Nephron (organoid): ENCODE measurements around the gene HS3ST3A1.

ENCODE experiments used
- H3K27ac Mint-ChIP-seq, 3 experiments: 2 replicates each; pipeline ENCODE4 v1.8.0; 2020; ENCODE audit warnings: mixed read lengths in 3 of 3, mild to moderate bottlenecking in 2 of 3, moderate library complexity in 1 of 3
- H3K27me3 Mint-ChIP-seq: 2 replicates; pipeline ENCODE4 v1.8.0; 2021; ENCODE audit warnings: low read depth, mild to moderate bottlenecking, moderate library complexity, mixed read lengths
- H3K36me3 Mint-ChIP-seq: 2 replicates; pipeline ENCODE4 v1.8.0; 2020; ENCODE audit warnings: low read depth, mixed read lengths
- H3K4me1 Mint-ChIP-seq: 2 replicates; pipeline ENCODE4 v1.8.0; 2020; ENCODE audit warnings: mixed read lengths
- H3K4me3 Mint-ChIP-seq, 3 experiments: 2 replicates each; pipeline ENCODE4 v1.8.0; 2020; ENCODE audit warnings: mild to moderate bottlenecking in 3 of 3, mixed read lengths in 3 of 3, moderate library complexity in 2 of 3
- H3K9me3 Mint-ChIP-seq: 2 replicates; pipeline ENCODE4 v1.8.0; 2020; ENCODE audit warnings: mixed read lengths
- TF ChIP-seq, protein P1 (sequence below), 3 experiments: fragments of 200-600 bp; sonication (generic); IDR thresholded peaks; one replicate each; pipeline ENCODE4 v1.5.0; 2021; ENCODE audit warnings: antibody characterized with exemption in 3 of 3; ENCODE audit not compliant: unreplicated experiment in 3 of 3

HS3ST3A1 gene

DNA sequence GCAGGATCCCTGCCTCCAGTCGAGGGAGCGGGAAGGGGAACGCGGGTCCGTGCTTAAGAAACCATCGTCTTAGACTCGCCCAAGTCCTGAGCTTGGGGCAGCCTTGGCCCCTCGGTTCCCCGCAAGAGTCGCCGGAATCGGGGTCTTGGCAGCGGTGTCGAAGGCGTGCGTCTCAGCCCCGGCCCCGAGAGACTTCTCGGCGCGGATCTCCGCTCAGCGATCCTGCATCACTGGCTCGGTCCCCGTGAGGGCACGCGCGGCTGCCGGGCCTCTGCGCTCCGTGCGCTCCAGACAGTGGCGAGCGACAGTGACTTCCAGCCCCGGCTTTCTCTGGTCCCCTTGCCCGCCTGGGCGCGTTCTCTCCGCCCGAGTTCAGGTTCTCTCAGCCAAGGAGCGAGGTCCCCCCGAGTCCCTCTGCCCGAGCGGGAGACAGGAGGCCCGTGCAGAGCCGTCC, 380 bp downstream of the HS3ST3A1 start:
- H3K4me1 Mint-ChIP-seq = peaks cover 37% of the 10 kb centered on the region
- H3K27me3 Mint-ChIP-seq = peaks cover 64% of the 10 kb centered on the region
- H3K9me3 Mint-ChIP-seq = peaks cover 3% of the 10 kb centered on the region
- TF ChIP-seq, protein P1, sequence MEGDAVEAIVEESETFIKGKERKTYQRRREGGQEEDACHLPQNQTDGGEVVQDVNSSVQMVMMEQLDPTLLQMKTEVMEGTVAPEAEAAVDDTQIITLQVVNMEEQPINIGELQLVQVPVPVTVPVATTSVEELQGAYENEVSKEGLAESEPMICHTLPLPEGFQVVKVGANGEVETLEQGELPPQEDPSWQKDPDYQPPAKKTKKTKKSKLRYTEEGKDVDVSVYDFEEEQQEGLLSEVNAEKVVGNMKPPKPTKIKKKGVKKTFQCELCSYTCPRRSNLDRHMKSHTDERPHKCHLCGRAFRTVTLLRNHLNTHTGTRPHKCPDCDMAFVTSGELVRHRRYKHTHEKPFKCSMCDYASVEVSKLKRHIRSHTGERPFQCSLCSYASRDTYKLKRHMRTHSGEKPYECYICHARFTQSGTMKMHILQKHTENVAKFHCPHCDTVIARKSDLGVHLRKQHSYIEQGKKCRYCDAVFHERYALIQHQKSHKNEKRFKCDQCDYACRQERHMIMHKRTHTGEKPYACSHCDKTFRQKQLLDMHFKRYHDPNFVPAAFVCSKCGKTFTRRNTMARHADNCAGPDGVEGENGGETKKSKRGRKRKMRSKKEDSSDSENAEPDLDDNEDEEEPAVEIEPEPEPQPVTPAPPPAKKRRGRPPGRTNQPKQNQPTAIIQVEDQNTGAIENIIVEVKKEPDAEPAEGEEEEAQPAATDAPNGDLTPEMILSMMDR (IDR thresholded peaks at IDR 0.05; ENCODE audit: unreplicated experiment in 3 of 3) = no peak
- no peaks in the 10 kb centered on the region for H3K36me3 Mint-ChIP-seq
- H3K27ac Mint-ChIP-seq = no peak overlapping the region
- peak overlapping the region; percentile 67 to 99 (median 72) for H3K4me3 Mint-ChIP-seq

DNA sequence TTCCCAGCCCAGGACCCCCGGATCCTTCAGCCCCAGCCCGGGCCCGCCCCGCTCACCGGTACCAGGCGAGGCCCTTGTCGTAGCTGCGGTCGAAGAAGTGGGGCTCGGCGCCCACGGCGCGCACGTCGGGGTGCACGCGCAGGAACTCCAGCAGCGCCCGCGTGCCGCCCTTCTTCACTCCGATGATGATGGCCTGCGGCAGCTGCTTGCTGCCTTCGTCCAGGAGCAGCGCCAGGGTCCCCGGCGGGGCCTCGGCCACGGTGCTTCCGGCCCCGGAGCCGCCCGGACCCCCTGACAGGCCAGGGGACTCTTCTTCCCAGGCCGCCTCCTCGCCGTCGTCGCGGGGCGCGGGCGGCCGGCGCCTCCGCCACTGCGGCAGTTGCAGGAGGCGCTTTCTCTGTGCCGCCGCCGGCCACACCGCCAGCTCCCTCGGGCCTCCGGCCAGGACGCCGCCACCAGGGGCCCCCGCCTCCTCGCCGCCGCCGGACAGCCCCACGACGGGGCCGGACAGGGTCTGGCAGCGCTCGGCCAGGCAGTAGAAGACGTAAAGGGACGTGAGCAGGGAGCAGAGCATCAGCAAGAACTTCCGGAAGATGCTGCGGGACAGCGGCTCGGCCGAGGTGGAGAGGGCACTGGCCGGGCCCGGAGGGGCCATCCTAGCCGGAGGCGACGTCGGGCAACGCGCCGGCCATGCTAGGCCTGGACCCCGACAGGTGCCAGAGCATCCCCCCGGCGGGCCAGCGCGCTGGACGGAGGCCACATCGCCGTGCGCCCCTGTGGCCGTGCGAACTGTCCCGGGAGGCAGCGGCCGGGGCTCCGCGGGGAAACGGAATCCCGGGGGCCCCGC, 1.0 kb downstream of the HS3ST3A1 start:
- Mint-ChIP-seq H3K4me1 (peaks cover 43% of the 10 kb centered on the region), H3K9me3 (peaks cover 1% of the 10 kb centered on the region), H3K36me3 (no peaks in the 10 kb centered on the region), H3K27ac (no peak overlapping the region), H3K4me3 (peak overlapping the region; percentile 59 to 81 (median 75)), H3K27me3 (peaks cover 67% of the 10 kb centered on the region)
- TF ChIP-seq, protein P1 (IDR thresholded peaks at IDR 0.05; ENCODE audit: unreplicated experiment in 3 of 3) = no peak

DNA sequence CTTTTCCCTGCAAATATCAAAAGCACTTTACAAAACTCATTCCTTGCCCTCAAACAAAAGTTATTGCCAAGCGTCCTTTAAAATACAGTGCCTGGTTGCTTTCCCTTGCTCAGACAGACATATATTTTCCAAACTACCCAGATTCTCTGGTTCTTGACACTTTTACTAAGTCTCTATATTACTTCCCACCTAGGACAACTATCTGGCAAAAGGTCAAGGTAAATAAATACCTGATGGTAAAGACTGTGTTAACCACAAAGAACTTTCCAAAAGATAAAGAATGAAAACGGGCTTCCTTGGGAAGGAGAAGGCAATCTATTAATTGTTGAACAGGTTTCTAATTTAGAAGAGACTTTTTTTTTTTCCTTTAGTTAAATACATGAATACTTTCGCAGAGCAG, 1.9 kb downstream of the HS3ST3A1 start:
- Mint-ChIP-seq H3K4me3 (peak overlapping the region; percentile 75 to 82 (median 81)), H3K36me3 (no peaks in the 10 kb centered on the region), H3K27me3 (peaks cover 67% of the 10 kb centered on the region), H3K9me3 (no peaks in the 10 kb centered on the region), H3K27ac (peak overlapping the region in 2 of 3 experiments; percentile 17 to 56), H3K4me1 (peaks cover 52% of the 10 kb centered on the region)
- TF ChIP-seq, protein P1 (IDR thresholded peaks at IDR 0.05; ENCODE audit: unreplicated experiment in 3 of 3) = no peak

DNA sequence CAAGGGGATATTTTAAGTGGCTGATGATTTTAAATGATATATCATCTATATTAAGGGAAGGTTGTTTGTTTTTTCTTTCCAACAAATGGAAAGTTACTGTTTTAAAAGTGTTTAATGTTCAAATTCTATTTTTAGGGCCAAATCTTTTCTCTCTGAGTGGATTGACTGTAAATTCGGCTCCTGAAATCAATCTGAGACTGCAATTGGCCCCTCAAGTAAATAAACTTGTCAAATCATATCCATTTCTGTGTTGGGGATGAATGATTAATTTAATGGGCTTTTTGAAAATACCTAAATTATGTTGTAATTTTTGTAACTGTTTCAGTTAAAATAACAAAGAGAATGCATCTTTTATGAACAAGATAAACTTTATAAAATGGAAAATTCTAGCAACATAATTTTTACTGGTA, 2.6 kb downstream of the HS3ST3A1 start:
- Mint-ChIP-seq H3K4me3 (peak overlapping the region; percentile 75 to 82 (median 81)), H3K4me1 (peaks cover 59% of the 10 kb centered on the region), H3K9me3 (no peaks in the 10 kb centered on the region), H3K36me3 (no peaks in the 10 kb centered on the region), H3K27ac (peak overlapping the region in 2 of 3 experiments; percentile 10 to 61), H3K27me3 (peaks cover 64% of the 10 kb centered on the region)
- TF ChIP-seq, protein P1 (IDR thresholded peaks at IDR 0.05; ENCODE audit: unreplicated experiment in 3 of 3) = no peak

DNA sequence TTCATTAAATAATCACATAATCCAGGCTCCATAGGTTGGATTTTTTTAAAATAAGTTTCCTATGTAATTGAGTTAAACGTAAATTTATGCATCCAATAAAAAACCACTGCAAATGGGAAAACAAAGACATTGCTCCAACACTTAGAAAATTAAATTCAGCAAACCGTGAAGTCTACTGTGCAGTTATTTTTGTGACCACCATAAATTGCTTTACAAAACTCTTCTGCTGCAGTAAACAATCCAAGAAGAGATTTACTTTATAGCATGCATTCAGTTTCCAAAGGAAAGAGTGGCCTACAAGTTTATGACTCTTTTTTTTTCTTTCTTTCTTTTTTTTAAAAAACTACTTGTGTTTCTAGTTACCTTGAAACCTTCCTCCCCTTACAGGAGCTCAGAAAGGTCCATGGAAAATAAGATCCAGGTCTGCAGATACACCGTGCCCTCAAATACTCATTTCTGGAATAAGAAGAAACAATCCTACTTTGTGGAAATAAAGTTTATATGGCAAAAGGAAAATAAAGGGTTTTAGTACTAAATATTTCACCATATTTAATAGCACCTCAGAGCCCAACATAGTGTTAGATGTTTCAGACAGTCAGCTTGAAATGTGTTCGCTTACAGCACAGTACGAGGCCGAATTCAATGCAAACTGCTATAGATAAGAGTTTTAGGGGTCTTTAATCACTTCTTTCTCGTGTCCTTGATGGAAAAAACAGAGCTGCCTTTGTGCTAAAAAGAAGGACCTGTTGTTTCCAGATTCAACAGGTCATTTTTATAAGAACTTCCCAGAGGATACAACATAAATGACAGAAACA, 3.2 kb downstream of the HS3ST3A1 start:
- peaks cover 65% of the 10 kb centered on the region for H3K4me1 Mint-ChIP-seq
- peak overlapping the region; percentile 75 to 81 (median 77) for H3K4me3 Mint-ChIP-seq
- no peaks in the 10 kb centered on the region for H3K9me3 Mint-ChIP-seq
- peak overlapping the region in 2 of 3 experiments; percentile 10 to 61 for H3K27ac Mint-ChIP-seq
- TF ChIP-seq, protein P1 (IDR thresholded peaks at IDR 0.05; ENCODE audit: unreplicated experiment in 3 of 3) = no peak
- peaks cover 60% of the 10 kb centered on the region for H3K27me3 Mint-ChIP-seq
- H3K36me3 Mint-ChIP-seq = no peaks in the 10 kb centered on the region
